GM23338 (cell line): Measurements from ENCODE around the gene LRRC8E. TPM values are rescaled to one million over a fixed set of nuclear protein-coding genes. Genes with fewer than 3 reads are reported as not detected.

ENCODE experiments used
- ATAC-seq: fragments of 200-7000 bp; cut with Tn5 transposase; 3 replicates; pipeline ENCODE4 v1.9.1; 2020
- DNase-seq: peaks from one replicate; pipeline ENCODE4 v3.0.0-alpha.2; 2015; ENCODE audit warnings: low spot score
- H2AFZ ChIP-seq: fragments of 200-600 bp; sonication (generic); 2 replicates; pipeline ENCODE4 v1.8.0; 2016; ENCODE audit warnings: antibody characterized with exemption, mild to moderate bottlenecking, moderate library complexity
- H3F3A ChIP-seq: fragments of 200-600 bp; sonication (generic); replicated peaks from 2 replicates; pipeline ENCODE4 v1.8.0; 2017; ENCODE audit warnings: antibody characterized with exemption, mixed run types, low read depth
- H3K27ac ChIP-seq: fragments of 200-600 bp; sonication (generic); 2 replicates; pipeline ENCODE4 v1.6.1; 2016; ENCODE audit warnings: low read depth
- H3K27me3 ChIP-seq: fragments of 200-600 bp; sonication (generic); 2 replicates; pipeline ENCODE4 v1.8.0; 2016; ENCODE audit warnings: mild to moderate bottlenecking, mixed run types, moderate library complexity; ENCODE audit not compliant: insufficient read depth
- H3K36me3 ChIP-seq: fragments of 200-600 bp; sonication (generic); 2 replicates; pipeline ENCODE4 v1.8.0; 2016; ENCODE audit warnings: mild to moderate bottlenecking; ENCODE audit not compliant: insufficient read depth
- H3K4me1 ChIP-seq: fragments of 200-600 bp; sonication (generic); 2 replicates; pipeline ENCODE4 v1.8.0; 2016; ENCODE audit warnings: mild to moderate bottlenecking, moderate library complexity; ENCODE audit not compliant: insufficient read depth
- H3K4me2 ChIP-seq: fragments of 200-600 bp; sonication (generic); 2 replicates; pipeline ENCODE4 v1.7.1; 2017; ENCODE audit warnings: mixed run types
- H3K4me3 ChIP-seq: fragments of 200-600 bp; sonication (generic); 2 replicates; pipeline ENCODE4 v1.6.1; 2016; ENCODE audit warnings: mixed run types
- H3K79me2 ChIP-seq: fragments of 200-600 bp; sonication (generic); replicated peaks from 2 replicates; pipeline ENCODE4 v1.8.0; 2017; ENCODE audit warnings: mild to moderate bottlenecking; ENCODE audit not compliant: insufficient read depth
- H3K9me2 ChIP-seq: fragments of 200-600 bp; sonication (generic); 2 replicates; pipeline ENCODE4 v1.8.0; 2017; ENCODE audit not compliant: insufficient read depth
- H4K20me1 ChIP-seq: fragments of 200-600 bp; sonication (generic); replicated peaks from 2 replicates; pipeline ENCODE4 v1.8.0; 2017; ENCODE audit warnings: mild to moderate bottlenecking; ENCODE audit not compliant: insufficient read depth
- H3K27ac Mint-ChIP-seq: 2 replicates; pipeline ENCODE4 v1.8.0; 2020; ENCODE audit warnings: inconsistent platforms, mild to moderate bottlenecking, moderate library complexity, mixed read lengths
- H3K27me3 Mint-ChIP-seq: 3 replicates; pipeline ENCODE4 v1.8.0; 2022; ENCODE audit warnings: low read depth, mild to moderate bottlenecking, moderate library complexity, mixed read lengths, inconsistent platforms; ENCODE audit not compliant: insufficient read depth, poor library complexity
- H3K36me3 Mint-ChIP-seq: 3 replicates; pipeline ENCODE4 v1.8.0; 2021; ENCODE audit warnings: low read depth, mild to moderate bottlenecking, inconsistent platforms, moderate library complexity, mixed read lengths
- H3K4me1 Mint-ChIP-seq: 3 replicates; pipeline ENCODE4 v1.8.0; 2020; ENCODE audit warnings: mild to moderate bottlenecking, inconsistent platforms, mixed read lengths
- H3K4me3 Mint-ChIP-seq: 3 replicates; pipeline ENCODE4 v1.8.0; 2021; ENCODE audit warnings: moderate library complexity, mild to moderate bottlenecking, inconsistent platforms, mixed read lengths
- H3K9me3 Mint-ChIP-seq: 3 replicates; pipeline ENCODE4 v1.8.0; 2020; ENCODE audit warnings: moderate library complexity, mild to moderate bottlenecking, inconsistent platforms, mixed read lengths
- CREB1 ChIP-seq: fragments of 250-450 bp; sonication (Bioruptor Pico); IDR thresholded peaks from 2 replicates; pipeline ENCODE4 v1.5.0; 2020; ENCODE audit warnings: low read depth, mild to moderate bottlenecking, moderate library complexity
- EZH2 ChIP-seq: fragments of 200-600 bp; sonication (generic); IDR thresholded peaks from one replicate; pipeline ENCODE4 v1.8.0; 2017; ENCODE audit warnings: antibody characterized with exemption, mild to moderate bottlenecking, low read depth; ENCODE audit not compliant: unreplicated experiment
- JUNB ChIP-seq: IDR thresholded peaks from one replicate; pipeline ENCODE4 v1.6.1; 2016; ENCODE audit warnings: antibody characterized with exemption; ENCODE audit not compliant: unreplicated experiment
- NANOG ChIP-seq: IDR thresholded peaks from 2 replicates; pipeline ENCODE4 v1.6.1; 2016; ENCODE audit warnings: antibody characterized with exemption, borderline replicate concordance
- POLR2AphosphoS5 ChIP-seq: IDR thresholded peaks from 2 replicates; pipeline ENCODE4 v1.6.1; 2016; ENCODE audit warnings: antibody characterized with exemption, low read depth
- ZNF331 ChIP-seq: fragments of 250-450 bp; sonication (Bioruptor Pico); IDR thresholded peaks from 2 replicates; pipeline ENCODE4 v1.5.0; 2020; ENCODE audit warnings: low read depth, mild to moderate bottlenecking, moderate library complexity
- polyA plus RNA-seq: library from polyadenylated mRNA; unstranded; fragments of >200 nt; fragmentation: Nextera tagmentation; extraction: Ambion mirVana; gene quantifications from 2 replicates; pipeline ENCODE4 v1.2.1, GENCODE V29; 2016
- total RNA-seq: library from RNA; depleted of rRNA; stranded (reverse); fragments of >200 nt; shearing (Covaris generic); gene quantifications from 2 replicates; pipeline ENCODE4 v1.2.3, GENCODE V29; 2014
- TF ChIP-seq, protein P1 (sequence below), 2 experiments: fragments of 200-600 bp in 1 of 2; sonication (generic) in 1 of 2; conservative IDR thresholded peaks; 2 replicates each; pipeline versions ENCODE4 v1.5.1 to v1.6.1; 2016 to 2017; ENCODE audit warnings: antibody characterized with exemption in 2 of 2, low read depth in 2 of 2, mild to moderate bottlenecking in 2 of 2, moderate library complexity in 1 of 2
- TF ChIP-seq, protein P2 (sequence below): IDR thresholded peaks from 2 replicates; pipeline ENCODE4 v1.6.1; 2016; ENCODE audit warnings: antibody characterized with exemption
- TF ChIP-seq, protein P3 (sequence below): IDR thresholded peaks from one replicate; pipeline ENCODE4 v1.6.1; 2018; ENCODE audit warnings: antibody characterized with exemption; ENCODE audit not compliant: unreplicated experiment

The LRRC8E gene
- total and polyA plus RNA-seq, 2 experiments from 2014 or later: 0.29 to 4.8 TPM

DNA sequence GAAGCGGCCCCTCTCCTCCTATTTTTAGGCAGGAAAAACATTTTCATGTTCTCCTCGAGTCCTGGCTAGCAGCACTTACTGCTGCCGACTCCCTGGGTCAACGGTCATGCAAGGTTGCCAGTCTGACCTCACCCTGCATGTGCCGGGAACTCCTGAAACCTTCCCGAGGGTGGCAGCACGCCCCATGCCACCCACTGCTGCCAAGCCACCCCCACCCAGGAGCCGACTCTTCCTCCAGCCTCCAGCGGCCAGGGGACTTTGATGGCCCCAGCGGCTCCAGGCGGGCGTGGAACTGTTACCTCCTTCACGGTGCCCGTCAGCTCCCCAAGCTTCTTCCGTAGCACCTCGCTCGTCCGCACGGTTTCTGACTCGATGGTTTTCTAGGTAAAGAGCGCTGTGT, 46.5 kb downstream of the LRRC8E start (continued):
- TF ChIP-seq, protein P1, sequence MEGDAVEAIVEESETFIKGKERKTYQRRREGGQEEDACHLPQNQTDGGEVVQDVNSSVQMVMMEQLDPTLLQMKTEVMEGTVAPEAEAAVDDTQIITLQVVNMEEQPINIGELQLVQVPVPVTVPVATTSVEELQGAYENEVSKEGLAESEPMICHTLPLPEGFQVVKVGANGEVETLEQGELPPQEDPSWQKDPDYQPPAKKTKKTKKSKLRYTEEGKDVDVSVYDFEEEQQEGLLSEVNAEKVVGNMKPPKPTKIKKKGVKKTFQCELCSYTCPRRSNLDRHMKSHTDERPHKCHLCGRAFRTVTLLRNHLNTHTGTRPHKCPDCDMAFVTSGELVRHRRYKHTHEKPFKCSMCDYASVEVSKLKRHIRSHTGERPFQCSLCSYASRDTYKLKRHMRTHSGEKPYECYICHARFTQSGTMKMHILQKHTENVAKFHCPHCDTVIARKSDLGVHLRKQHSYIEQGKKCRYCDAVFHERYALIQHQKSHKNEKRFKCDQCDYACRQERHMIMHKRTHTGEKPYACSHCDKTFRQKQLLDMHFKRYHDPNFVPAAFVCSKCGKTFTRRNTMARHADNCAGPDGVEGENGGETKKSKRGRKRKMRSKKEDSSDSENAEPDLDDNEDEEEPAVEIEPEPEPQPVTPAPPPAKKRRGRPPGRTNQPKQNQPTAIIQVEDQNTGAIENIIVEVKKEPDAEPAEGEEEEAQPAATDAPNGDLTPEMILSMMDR (conservative IDR thresholded peaks at IDR 0.05; ENCODE audit: low read depth in 2 of 2): no peak
- no peak for TF ChIP-seq JUNB
- no peak for TF ChIP-seq EZH2
- no peak for TF ChIP-seq CREB1 (CRISPR knock-in tag)

DNA sequence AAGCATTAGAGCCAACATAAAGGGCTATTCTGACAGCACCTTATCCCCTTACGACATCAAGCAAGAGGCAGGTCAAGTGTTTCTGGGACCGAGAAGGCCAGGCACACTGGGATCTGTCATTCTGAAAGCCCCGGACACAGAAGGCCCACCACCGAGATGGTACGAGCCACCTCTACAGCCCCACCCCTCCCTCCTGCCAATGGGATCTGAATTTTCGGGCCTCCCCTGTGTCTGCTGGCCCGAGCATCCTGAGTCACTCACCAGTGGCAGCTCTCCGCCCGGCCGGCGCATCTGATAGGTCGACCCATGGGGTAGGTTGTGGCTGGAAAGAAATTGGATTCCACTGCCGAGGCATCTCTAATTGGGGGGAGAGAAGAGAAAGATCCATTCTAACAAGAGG, 52.5 kb downstream of the LRRC8E start:
- no peak overlapping the region for H3K27ac Mint-ChIP-seq
- H3K9me3 Mint-ChIP-seq: peaks cover 14% of the 10 kb centered on the region
- H3K36me3 Mint-ChIP-seq: peaks cover 60% of the 10 kb centered on the region
- Histone ChIP-seq H4K20me1 (peaks cover 26% of the 10 kb centered on the region), H3K27me3 (no peaks in the 10 kb centered on the region), H3K27ac (no peak overlapping the region), H3K4me1 (no peaks in the 10 kb centered on the region; the same call in 1 of the 2 replicates), H3K4me2 (no peak overlapping the region), H3K79me2 (peaks cover 61% of the 10 kb centered on the region), H3K9me2 (no peaks in the 10 kb centered on the region), H3F3A (peaks cover 13% of the 10 kb centered on the region; the same call in 1 of the 2 replicates), H3K4me3 (no peak overlapping the region), H2AFZ (no peak overlapping the region), H3K36me3 (peaks cover 18% of the 10 kb centered on the region)
- peaks cover 13% of the 10 kb centered on the region; the same call in 2 of the 3 replicates for H3K4me1 Mint-ChIP-seq
- DNase-seq: no peak
- peaks cover 11% of the 10 kb centered on the region for H3K27me3 Mint-ChIP-seq
- ATAC-seq: no peak
- H3K4me3 Mint-ChIP-seq: peak overlapping the region; percentile 45; the same call in 2 of the 3 replicates
- TF ChIP-seq ZNF331 (CRISPR knock-in tag) (no peak), CREB1 (CRISPR knock-in tag) (no peak), POLR2AphosphoS5 (no peak), EZH2 (no peak), NANOG (no peak), JUNB (no peak)
- TF ChIP-seq, protein P1 (conservative IDR thresholded peaks at IDR 0.05; ENCODE audit: low read depth in 2 of 2): no peak
- TF ChIP-seq, protein P2, sequence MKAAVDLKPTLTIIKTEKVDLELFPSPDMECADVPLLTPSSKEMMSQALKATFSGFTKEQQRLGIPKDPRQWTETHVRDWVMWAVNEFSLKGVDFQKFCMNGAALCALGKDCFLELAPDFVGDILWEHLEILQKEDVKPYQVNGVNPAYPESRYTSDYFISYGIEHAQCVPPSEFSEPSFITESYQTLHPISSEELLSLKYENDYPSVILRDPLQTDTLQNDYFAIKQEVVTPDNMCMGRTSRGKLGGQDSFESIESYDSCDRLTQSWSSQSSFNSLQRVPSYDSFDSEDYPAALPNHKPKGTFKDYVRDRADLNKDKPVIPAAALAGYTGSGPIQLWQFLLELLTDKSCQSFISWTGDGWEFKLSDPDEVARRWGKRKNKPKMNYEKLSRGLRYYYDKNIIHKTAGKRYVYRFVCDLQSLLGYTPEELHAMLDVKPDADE: no peak
- TF ChIP-seq, protein P3, sequence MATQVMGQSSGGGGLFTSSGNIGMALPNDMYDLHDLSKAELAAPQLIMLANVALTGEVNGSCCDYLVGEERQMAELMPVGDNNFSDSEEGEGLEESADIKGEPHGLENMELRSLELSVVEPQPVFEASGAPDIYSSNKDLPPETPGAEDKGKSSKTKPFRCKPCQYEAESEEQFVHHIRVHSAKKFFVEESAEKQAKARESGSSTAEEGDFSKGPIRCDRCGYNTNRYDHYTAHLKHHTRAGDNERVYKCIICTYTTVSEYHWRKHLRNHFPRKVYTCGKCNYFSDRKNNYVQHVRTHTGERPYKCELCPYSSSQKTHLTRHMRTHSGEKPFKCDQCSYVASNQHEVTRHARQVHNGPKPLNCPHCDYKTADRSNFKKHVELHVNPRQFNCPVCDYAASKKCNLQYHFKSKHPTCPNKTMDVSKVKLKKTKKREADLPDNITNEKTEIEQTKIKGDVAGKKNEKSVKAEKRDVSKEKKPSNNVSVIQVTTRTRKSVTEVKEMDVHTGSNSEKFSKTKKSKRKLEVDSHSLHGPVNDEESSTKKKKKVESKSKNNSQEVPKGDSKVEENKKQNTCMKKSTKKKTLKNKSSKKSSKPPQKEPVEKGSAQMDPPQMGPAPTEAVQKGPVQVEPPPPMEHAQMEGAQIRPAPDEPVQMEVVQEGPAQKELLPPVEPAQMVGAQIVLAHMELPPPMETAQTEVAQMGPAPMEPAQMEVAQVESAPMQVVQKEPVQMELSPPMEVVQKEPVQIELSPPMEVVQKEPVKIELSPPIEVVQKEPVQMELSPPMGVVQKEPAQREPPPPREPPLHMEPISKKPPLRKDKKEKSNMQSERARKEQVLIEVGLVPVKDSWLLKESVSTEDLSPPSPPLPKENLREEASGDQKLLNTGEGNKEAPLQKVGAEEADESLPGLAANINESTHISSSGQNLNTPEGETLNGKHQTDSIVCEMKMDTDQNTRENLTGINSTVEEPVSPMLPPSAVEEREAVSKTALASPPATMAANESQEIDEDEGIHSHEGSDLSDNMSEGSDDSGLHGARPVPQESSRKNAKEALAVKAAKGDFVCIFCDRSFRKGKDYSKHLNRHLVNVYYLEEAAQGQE: no peak
